ENCODE results near the gene AGT.

AGT gene

DNA sequence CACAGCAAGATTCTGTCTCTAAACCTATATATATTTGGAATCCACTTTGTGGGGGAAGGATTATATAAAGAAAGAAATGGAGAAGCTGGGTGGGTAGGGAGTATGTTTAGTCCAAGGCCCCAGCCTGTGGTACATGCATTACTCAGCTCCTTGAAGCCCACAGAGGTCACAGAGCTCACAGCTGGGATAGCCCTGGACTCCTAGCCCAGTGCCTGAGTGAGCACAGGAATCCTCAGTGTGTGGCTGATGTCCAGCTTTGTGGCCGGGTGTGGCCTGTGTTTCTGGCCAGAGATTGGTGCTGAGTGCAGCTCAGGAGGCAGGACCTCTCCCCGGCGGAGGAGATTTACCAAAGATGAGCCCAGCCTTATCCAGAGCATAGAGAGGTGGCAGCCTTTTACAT is 40.9 kb upstream of the AGT start:
- Histone ChIP-seq H2AFZ (ENCODE audit: low read length) (no peak overlapping the region), H3K4me2 (ENCODE audit: low read length) (no peak overlapping the region)
- TF ChIP-seq, protein P1, sequence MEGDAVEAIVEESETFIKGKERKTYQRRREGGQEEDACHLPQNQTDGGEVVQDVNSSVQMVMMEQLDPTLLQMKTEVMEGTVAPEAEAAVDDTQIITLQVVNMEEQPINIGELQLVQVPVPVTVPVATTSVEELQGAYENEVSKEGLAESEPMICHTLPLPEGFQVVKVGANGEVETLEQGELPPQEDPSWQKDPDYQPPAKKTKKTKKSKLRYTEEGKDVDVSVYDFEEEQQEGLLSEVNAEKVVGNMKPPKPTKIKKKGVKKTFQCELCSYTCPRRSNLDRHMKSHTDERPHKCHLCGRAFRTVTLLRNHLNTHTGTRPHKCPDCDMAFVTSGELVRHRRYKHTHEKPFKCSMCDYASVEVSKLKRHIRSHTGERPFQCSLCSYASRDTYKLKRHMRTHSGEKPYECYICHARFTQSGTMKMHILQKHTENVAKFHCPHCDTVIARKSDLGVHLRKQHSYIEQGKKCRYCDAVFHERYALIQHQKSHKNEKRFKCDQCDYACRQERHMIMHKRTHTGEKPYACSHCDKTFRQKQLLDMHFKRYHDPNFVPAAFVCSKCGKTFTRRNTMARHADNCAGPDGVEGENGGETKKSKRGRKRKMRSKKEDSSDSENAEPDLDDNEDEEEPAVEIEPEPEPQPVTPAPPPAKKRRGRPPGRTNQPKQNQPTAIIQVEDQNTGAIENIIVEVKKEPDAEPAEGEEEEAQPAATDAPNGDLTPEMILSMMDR (IDR thresholded peaks at IDR 0.05; ENCODE audit: low read length): no peak
- TF ChIP-seq EZH2 (IDR thresholded peaks at IDR 0.05; ENCODE audit: borderline replicate concordance, low read length): no peak

DNA sequence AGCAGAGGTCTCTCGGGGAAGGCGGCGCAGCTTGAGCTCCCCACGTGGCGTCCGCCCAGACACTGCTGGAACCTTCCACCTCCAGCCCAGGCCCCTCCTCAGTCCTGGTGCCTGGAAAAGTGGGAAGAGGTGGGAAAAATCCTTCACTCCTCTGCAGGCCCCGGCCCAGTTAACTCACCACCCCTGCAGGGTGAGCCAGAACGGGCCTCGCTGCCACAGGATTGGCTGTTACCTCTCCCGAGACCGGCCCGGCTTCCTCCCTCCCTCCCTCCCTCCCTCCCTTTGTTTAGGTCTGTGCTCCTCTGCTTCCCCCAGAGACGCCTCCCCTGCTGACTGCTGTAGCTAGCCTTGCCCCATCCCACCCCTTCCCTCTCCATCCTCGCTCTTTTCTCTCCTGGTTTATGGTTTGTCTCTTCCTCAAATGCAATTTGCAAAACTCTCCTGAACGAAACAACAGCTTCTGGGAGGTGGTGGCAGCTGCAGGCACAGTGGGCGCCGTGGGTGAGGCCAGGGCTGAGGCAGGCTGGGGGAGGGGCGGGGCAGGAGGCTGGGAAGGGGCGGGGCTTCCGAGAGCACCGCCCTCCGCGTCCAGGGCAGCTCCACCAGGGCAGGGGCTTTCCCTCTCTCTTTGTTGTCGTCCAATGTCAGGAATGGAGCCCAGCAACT is 39.8 kb upstream of the AGT start:
- Histone ChIP-seq H3K4me3 (ENCODE audit: low read depth, low read length, poor library complexity, severe bottlenecking) (peak overlapping the region; percentile 41), H2AFZ (ENCODE audit: low read length) (no peak overlapping the region), H3K9me2 (ENCODE audit: low read depth, low read length) (no peaks in the 10 kb centered on the region), H3F3A (ENCODE audit: insufficient read depth, low read length) (no peaks in the 10 kb centered on the region), H3K9me3 (ENCODE audit: low read length) (no peaks in the 10 kb centered on the region), H3K4me1 (ENCODE audit: insufficient read depth, low read length, severe bottlenecking) (peaks cover 17% of the 10 kb centered on the region), H3K9ac (ENCODE audit: low read length) (no peak overlapping the region), H3K36me3 (ENCODE audit: insufficient read depth, low read length) (no peaks in the 10 kb centered on the region), H3K27ac (ENCODE audit: low read depth, low read length, poor library complexity, severe bottlenecking) (no peak overlapping the region), H3K4me2 (ENCODE audit: low read length) (peak overlapping the region; percentile 42; the same call in 1 of the 2 replicates), H3K27me3 (ENCODE audit: insufficient read depth, low read length) (no peaks in the 10 kb centered on the region), H4K20me1 (ENCODE audit: insufficient read depth, low read length) (no peaks in the 10 kb centered on the region), H3K79me2 (ENCODE audit: insufficient read depth, low read length) (no peaks in the 10 kb centered on the region)
- TF ChIP-seq, protein P1 (IDR thresholded peaks at IDR 0.05; ENCODE audit: low read length): no peak
- no peak for TF ChIP-seq EZH2 (IDR thresholded peaks at IDR 0.05; ENCODE audit: borderline replicate concordance, low read length)

More for the DNA sequence above, 40.9 kb upstream of the AGT start:
- H3K4me1 ChIP-seq (ENCODE audit: insufficient read depth, low read length, severe bottlenecking): peaks cover 9% of the 10 kb centered on the region
- H4K20me1 ChIP-seq (ENCODE audit: insufficient read depth, low read length): no peaks in the 10 kb centered on the region
- H3K9me3 ChIP-seq (ENCODE audit: low read length): no peaks in the 10 kb centered on the region
- no peaks in the 10 kb centered on the region for H3K36me3 ChIP-seq (ENCODE audit: insufficient read depth, low read length)
- no peak overlapping the region for H3K27ac ChIP-seq (ENCODE audit: low read depth, low read length, poor library complexity, severe bottlenecking)
- no peak overlapping the region for H3K4me3 ChIP-seq (ENCODE audit: low read depth, low read length, poor library complexity, severe bottlenecking)
- no peaks in the 10 kb centered on the region for H3F3A ChIP-seq (ENCODE audit: insufficient read depth, low read length)
- no peaks in the 10 kb centered on the region for H3K27me3 ChIP-seq (ENCODE audit: insufficient read depth, low read length)
- H3K9me2 ChIP-seq (ENCODE audit: low read depth, low read length): no peaks in the 10 kb centered on the region
- H3K79me2 ChIP-seq (ENCODE audit: insufficient read depth, low read length): no peaks in the 10 kb centered on the region
- no peak overlapping the region for H3K9ac ChIP-seq (ENCODE audit: low read length)

DNA sequence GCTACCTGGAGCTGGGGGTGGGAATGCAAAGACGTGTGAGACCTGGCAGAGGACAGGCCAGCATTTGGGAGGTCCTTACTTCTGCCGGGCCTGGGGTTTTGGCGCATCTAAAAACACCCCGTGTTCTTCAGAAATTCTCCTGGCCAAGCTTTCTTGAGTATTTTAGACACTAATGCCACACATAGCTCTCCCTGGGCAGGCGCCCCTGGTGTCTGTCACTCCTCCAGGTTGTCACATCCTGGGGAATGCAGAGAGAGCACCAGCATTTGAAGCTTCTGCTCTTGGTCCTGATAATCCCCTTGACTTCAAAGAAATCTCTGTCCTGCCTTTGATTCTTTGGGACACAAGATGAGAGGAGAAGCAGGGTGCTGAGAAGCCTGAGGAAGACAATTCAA is 39.3 kb upstream of the AGT start:
- no peak overlapping the region for H2AFZ ChIP-seq (ENCODE audit: low read length)

More for the DNA sequence above, 39.3 kb upstream of the AGT start:
- H3K4me3 ChIP-seq (ENCODE audit: low read depth, low read length, poor library complexity, severe bottlenecking): peak overlapping the region; percentile 41
- H4K20me1 ChIP-seq (ENCODE audit: insufficient read depth, low read length): no peaks in the 10 kb centered on the region
- no peaks in the 10 kb centered on the region for H3K79me2 ChIP-seq (ENCODE audit: insufficient read depth, low read length)
- no peaks in the 10 kb centered on the region for H3K36me3 ChIP-seq (ENCODE audit: insufficient read depth, low read length)
- no peak overlapping the region for H3K27ac ChIP-seq (ENCODE audit: low read depth, low read length, poor library complexity, severe bottlenecking)
- peak overlapping the region; percentile 22; the same call in 1 of the 2 replicates for H3K4me2 ChIP-seq (ENCODE audit: low read length)
- peaks cover 19% of the 10 kb centered on the region for H3K4me1 ChIP-seq (ENCODE audit: insufficient read depth, low read length, severe bottlenecking)
- H3F3A ChIP-seq (ENCODE audit: insufficient read depth, low read length): no peaks in the 10 kb centered on the region
- H3K9ac ChIP-seq (ENCODE audit: low read length): no peak overlapping the region
- no peaks in the 10 kb centered on the region for H3K9me3 ChIP-seq (ENCODE audit: low read length)
- TF ChIP-seq, protein P1 (IDR thresholded peaks at IDR 0.05; ENCODE audit: low read length): no peak
- TF ChIP-seq EZH2 (IDR thresholded peaks at IDR 0.05; ENCODE audit: borderline replicate concordance, low read length): no peak
- H3K27me3 ChIP-seq (ENCODE audit: insufficient read depth, low read length): no peaks in the 10 kb centered on the region
- no peaks in the 10 kb centered on the region for H3K9me2 ChIP-seq (ENCODE audit: low read depth, low read length)
